HEK293 (cell line): ENCODE data around the gene PMFBP1.

Experiments
- MEIS1 ChIP-seq: sonication (generic); formaldehyde crosslinking; IDR thresholded peaks from 2 replicates; pipeline ENCODE4 v1.8.1; 2022; ENCODE audit warnings: missing genetic modification reagents, mild to moderate bottlenecking, borderline replicate concordance
- ZFP41 ChIP-seq: fragments of 450-650 bp; formaldehyde crosslinking; IDR thresholded peaks from 2 replicates; pipeline ENCODE4 v1.5.1; 2016; ENCODE audit warnings: missing biosample characterization, missing genetic modification characterization, borderline replicate concordance
- ZNF114 ChIP-seq: fragments of 450-650 bp; formaldehyde crosslinking; IDR thresholded peaks from 2 replicates; pipeline ENCODE4 v1.5.0; 2017; ENCODE audit warnings: missing biosample characterization, missing genetic modification characterization
- ZNF174 ChIP-seq: fragments of 450-650 bp; formaldehyde crosslinking; IDR thresholded peaks from 2 replicates; pipeline ENCODE4 v1.5.0; 2017; ENCODE audit warnings: missing biosample characterization, mild to moderate bottlenecking, missing genetic modification characterization
- ZNF274 ChIP-seq, 2 experiments: fragments of 200-500 bp in 1 of 2; fragments of 450-650 bp in 1 of 2; sonication (Bioruptor generic) in 1 of 2; formaldehyde crosslinking in 1 of 2; IDR thresholded peaks; 2 replicates each; pipeline versions ENCODE4 v1.5.1 to v1.6.1; 2014 to 2016; ENCODE audit warnings: borderline replicate concordance in 1 of 2, inconsistent platforms in 1 of 2, low read length in 1 of 2, missing biosample characterization in 1 of 2, missing genetic modification characterization in 1 of 2
- ZNF362 ChIP-seq: fragments of 450-650 bp; formaldehyde crosslinking; IDR thresholded peaks from 2 replicates; pipeline ENCODE4 v1.5.1; 2016; ENCODE audit warnings: missing biosample characterization, missing genetic modification characterization
- ZNF398 ChIP-seq: fragments of 450-650 bp; formaldehyde crosslinking; IDR thresholded peaks from 2 replicates; pipeline ENCODE4 v1.5.1; 2017; ENCODE audit warnings: missing biosample characterization, missing genetic modification characterization
- ZNF639 ChIP-seq: fragments of 450-650 bp; formaldehyde crosslinking; IDR thresholded peaks from 2 replicates; pipeline ENCODE4 v1.5.1; 2016; ENCODE audit warnings: missing biosample characterization, missing genetic modification characterization
- ZNF830 ChIP-seq: fragments of 450-650 bp; IDR thresholded peaks from 2 replicates; pipeline ENCODE4 v1.5.0; 2018; ENCODE audit warnings: missing biosample characterization, missing genetic modification characterization, low read depth, mild to moderate bottlenecking, moderate library complexity
- TF ChIP-seq, protein P1 (sequence below): fragments of 450-650 bp; formaldehyde crosslinking; IDR thresholded peaks from 2 replicates; pipeline ENCODE4 v1.5.1; 2016; ENCODE audit warnings: missing biosample characterization, missing genetic modification characterization

DNA sequence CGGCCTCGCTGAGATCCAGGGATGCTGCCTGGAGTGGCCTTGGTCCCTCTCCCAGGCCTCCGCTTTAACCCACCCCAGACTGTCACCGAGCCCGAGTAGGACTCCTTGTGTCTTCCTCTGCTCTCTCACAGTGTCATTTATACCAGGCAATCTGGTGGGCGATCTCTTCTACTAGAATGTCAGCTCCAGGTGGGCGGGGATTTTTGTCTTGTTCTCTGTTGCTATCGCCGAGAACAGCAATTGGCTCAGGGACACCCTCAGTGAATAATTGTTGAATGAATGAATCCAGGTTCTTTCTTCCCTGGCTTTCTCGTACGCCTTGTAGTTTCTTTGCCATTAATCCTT is 77.7 kb downstream of the PMFBP1 start:
- TF ChIP-seq ZNF362 (no peak), ZNF398 (tag by site-specific recombination) (no peak), ZNF274 (IDR thresholded peaks at IDR 0.05; ENCODE audit: low read length) (no peak), ZNF274 (tag by site-specific recombination; IDR thresholded peaks at IDR 0.05; ENCODE audit: borderline replicate concordance) (no peak), ZNF639 (tag by site-specific recombination) (no peak), ZFP41 (tag by site-specific recombination) (no peak), ZNF114 (tag by site-specific recombination) (no peak), ZNF174 (tag by site-specific recombination) (no peak), ZNF830 (no peak), MEIS1 (CRISPR knock-in tag) (no peak)
- TF ChIP-seq, protein P1, sequence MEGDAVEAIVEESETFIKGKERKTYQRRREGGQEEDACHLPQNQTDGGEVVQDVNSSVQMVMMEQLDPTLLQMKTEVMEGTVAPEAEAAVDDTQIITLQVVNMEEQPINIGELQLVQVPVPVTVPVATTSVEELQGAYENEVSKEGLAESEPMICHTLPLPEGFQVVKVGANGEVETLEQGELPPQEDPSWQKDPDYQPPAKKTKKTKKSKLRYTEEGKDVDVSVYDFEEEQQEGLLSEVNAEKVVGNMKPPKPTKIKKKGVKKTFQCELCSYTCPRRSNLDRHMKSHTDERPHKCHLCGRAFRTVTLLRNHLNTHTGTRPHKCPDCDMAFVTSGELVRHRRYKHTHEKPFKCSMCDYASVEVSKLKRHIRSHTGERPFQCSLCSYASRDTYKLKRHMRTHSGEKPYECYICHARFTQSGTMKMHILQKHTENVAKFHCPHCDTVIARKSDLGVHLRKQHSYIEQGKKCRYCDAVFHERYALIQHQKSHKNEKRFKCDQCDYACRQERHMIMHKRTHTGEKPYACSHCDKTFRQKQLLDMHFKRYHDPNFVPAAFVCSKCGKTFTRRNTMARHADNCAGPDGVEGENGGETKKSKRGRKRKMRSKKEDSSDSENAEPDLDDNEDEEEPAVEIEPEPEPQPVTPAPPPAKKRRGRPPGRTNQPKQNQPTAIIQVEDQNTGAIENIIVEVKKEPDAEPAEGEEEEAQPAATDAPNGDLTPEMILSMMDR (tag by site-specific recombination) = no peak
